ENCODE results near the gene CATSPERD. TPM values are rescaled to one million over a fixed set of nuclear protein-coding genes. Genes with fewer than 3 reads are reported as not detected.

CATSPERD gene
- total RNA-seq, 3 donors from 2014 or later = not detected

DNA sequence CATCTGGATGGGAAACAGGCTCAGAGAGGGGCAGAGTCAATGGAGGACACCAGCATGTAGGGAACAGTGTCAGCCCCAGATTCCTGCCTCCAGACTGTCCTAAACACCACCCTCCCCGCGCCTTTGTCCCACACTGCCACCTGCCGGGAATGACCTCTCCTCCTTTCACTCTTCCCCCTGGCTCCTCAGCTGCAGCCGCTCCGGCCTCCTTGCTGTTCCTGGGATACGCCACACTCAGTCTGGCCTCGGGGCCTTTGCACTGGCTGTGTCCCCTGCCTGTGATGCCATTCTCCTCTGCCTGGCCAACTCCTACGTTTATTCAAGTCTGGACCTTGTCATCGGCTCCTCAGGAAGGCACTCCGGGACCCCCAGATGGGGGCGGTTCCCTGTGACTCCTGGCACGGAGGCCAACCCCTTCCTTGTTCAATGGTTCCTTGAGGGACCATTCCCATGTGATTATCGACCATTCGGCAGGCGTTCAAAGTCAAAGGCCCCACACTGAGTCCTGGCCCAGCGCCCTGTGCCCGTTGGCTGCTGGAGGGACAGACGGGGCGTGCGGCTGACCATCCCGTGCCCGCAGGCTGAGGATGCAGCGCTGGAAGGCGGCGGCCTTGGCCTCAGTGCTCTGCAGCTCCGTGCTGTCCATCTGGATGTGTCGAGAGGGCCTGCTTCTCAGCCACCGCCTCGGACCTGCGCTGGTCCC lies 103.3 kb downstream of the CATSPERD start:
- H3K36me3 Mint-ChIP-seq (ENCODE audit: insufficient read depth) = no peaks in the 10 kb centered on the region
- no peak overlapping the region for H3K4me3 Mint-ChIP-seq
- no peak for DNase-seq
- H3K4me1 Mint-ChIP-seq (ENCODE audit: low read depth) = peaks cover 9% of the 10 kb centered on the region
- ATAC-seq = no peak
- H3K9me3 Mint-ChIP-seq = no peaks in the 10 kb centered on the region
- H3K27me3 Mint-ChIP-seq (ENCODE audit: low read depth) = peaks cover 2% of the 10 kb centered on the region

- H3K36me3 Mint-ChIP-seq (ENCODE audit: insufficient read depth) = no peaks in the 10 kb centered on the region
- ATAC-seq (no peak), DNase-seq (no peak)
- no peaks in the 10 kb centered on the region for H3K9me3 Mint-ChIP-seq
- peaks cover 1% of the 10 kb centered on the region for H3K27me3 Mint-ChIP-seq (ENCODE audit: low read depth)
- H3K4me1 Mint-ChIP-seq (ENCODE audit: low read depth) = peaks cover 9% of the 10 kb centered on the region
- H3K4me3 Mint-ChIP-seq = no peak overlapping the region
These were observed 104.3 kb downstream of the CATSPERD start for GRCh38 chr19:5824751-5825150.

GRCh38 chr19:5825178-5825577 lies 104.7 kb downstream of the CATSPERD start:
- DNase-seq (no peak), ATAC-seq (no peak)
- H3K27me3 Mint-ChIP-seq (ENCODE audit: low read depth) = no peaks in the 10 kb centered on the region
- no peaks in the 10 kb centered on the region for H3K9me3 Mint-ChIP-seq
- no peaks in the 10 kb centered on the region for H3K36me3 Mint-ChIP-seq (ENCODE audit: insufficient read depth)
- H3K4me3 Mint-ChIP-seq = no peak overlapping the region
- peaks cover 9% of the 10 kb centered on the region for H3K4me1 Mint-ChIP-seq (ENCODE audit: low read depth)

DNA sequence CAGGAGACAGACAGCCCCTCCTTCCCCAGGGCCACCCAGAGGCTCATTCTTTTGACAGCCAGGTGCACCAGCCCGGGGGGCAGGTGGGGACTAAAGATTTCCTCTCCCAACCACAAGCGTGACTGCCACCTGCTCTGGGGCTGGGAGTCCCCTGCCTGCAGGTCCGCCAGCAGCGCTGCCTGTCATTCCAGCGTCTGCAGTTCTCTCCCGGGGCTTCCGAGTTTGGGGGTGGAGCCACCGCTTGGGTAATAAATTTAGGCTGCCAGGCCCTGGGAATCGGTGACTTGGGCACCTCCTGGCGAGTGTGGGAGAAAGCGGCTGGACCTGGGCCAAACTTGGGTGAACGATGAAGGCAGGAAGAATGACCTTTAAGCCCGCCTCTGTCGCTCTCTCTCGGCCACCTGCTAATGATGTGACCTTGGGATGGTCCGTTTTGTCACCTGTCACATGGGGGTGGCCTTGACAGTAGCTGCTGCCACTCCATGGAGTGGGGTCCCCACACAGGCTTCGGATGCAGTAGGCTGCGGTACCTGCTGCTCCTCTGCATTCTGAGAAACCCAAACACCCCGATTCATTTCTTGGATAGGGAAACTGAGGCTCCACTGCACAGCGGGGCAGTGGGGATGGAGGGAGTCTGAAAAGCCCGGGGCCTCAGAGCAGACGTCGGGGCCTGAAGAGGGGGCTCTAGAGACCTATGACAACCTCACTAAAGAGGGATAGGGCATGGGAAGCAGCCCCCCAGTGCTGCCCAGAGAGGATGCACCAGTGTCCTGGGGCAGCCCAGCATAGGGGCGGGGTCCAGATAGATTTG lies 106.3 kb downstream of the CATSPERD start:
- no peaks in the 10 kb centered on the region for H3K9me3 Mint-ChIP-seq
- peak overlapping the region; percentile 81 for H3K4me3 Mint-ChIP-seq
- H3K36me3 Mint-ChIP-seq (ENCODE audit: insufficient read depth) = no peaks in the 10 kb centered on the region
- ATAC-seq = no peak
- H3K27me3 Mint-ChIP-seq (ENCODE audit: low read depth) = no peaks in the 10 kb centered on the region
- peaks cover 9% of the 10 kb centered on the region for H3K4me1 Mint-ChIP-seq (ENCODE audit: low read depth)
- DNase-seq = no peak

DNA sequence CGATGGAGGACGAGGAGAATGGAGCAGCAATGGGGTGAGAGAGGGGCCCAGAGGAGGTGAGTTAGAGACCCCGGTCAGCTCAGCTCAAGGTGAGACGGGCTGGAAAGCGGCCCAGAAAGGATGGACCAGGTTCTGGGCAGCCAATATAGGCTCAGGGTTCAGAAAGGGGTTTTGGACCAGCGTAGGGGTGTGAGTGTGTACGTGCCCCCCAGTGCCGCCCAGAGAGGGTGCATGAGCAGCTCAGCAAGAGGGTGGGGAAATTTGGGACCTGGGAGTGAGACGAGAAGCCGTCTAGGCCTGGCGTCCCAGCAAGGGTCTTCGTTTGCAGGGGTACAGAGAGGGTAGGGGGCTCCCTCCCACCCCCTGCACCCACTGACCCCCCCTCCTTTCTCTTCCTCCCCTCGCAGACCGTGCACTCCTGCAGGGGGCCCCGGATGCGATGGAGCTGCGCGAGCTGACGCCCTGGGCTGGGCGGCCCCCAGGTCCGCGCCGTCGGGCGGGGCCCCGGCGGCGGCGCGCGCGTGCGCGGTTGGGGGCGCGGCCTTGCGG lies 107.0 kb downstream of the CATSPERD start:
- H3K36me3 Mint-ChIP-seq (ENCODE audit: insufficient read depth) = no peaks in the 10 kb centered on the region
- H3K4me3 Mint-ChIP-seq = peak overlapping the region; percentile 81
- H3K4me1 Mint-ChIP-seq (ENCODE audit: low read depth) = peaks cover 9% of the 10 kb centered on the region
- H3K9me3 Mint-ChIP-seq = no peaks in the 10 kb centered on the region
- ATAC-seq = no peak
- H3K27me3 Mint-ChIP-seq (ENCODE audit: low read depth) = peaks cover 2% of the 10 kb centered on the region
- DNase-seq = no peak

- H3K4me3 Mint-ChIP-seq = peak overlapping the region; percentile 96
- peaks cover 9% of the 10 kb centered on the region for H3K4me1 Mint-ChIP-seq (ENCODE audit: low read depth)
- DNase-seq (peak; percentile 97), ATAC-seq (peak; percentile 83 to 85)
- no peaks in the 10 kb centered on the region for H3K9me3 Mint-ChIP-seq
- peaks cover 2% of the 10 kb centered on the region for H3K27me3 Mint-ChIP-seq (ENCODE audit: low read depth)
- no peaks in the 10 kb centered on the region for H3K36me3 Mint-ChIP-seq (ENCODE audit: insufficient read depth)
These were observed 107.6 kb downstream of the CATSPERD start for GRCh38 chr19:5827891-5828660.

Other genes with a start within 250 kb of the CATSPERD start
- gene TINCR, start 152.7 kb upstream of the CATSPERD start, total RNA-seq = 1 to 10 TPM in 1 of 3 donors, under 1 TPM in 2; 0.63 to 1.4 (median 0.81) TPM
- 100 to 1,000 TPM; 113 to 117 (median 113) TPM for gene SAFB2, start 97.9 kb upstream of the CATSPERD start, total RNA-seq
- 100 to 1,000 TPM; 169 to 191 (median 186) TPM for gene SAFB, start 97.6 kb upstream of the CATSPERD start, total RNA-seq
- gene MICOS13, start 40.1 kb upstream of the CATSPERD start, total RNA-seq = 100 to 1,000 TPM in 2 of 3 donors, 10 to 100 TPM in 1; 90.0 to 107 (median 103) TPM
- gene HSD11B1L, start 39.6 kb upstream of the CATSPERD start, total RNA-seq = 1 to 10 TPM; 2.6 to 2.7 (median 2.7) TPM
- 1,000 to 10,000 TPM; 1,683 to 1,753 (median 1,705) TPM for gene RPL36, start 30.3 kb upstream of the CATSPERD start, total RNA-seq
- gene LONP1, start 491 bp upstream of the CATSPERD start, total RNA-seq = 100 to 1,000 TPM; 286 to 342 (median 328) TPM
- gene PRR22, start 64.1 kb downstream of the CATSPERD start, total RNA-seq = 10 to 100 TPM; 19.9 to 24.3 (median 20.5) TPM
- 100 to 1,000 TPM; 166 to 215 (median 198) TPM for gene DUS3L, start 70.5 kb downstream of the CATSPERD start, total RNA-seq
- gene NRTN, start 84.4 kb downstream of the CATSPERD start, total RNA-seq = under 1 TPM in 2 of 3 donors, not detected in 1; 0.33 to 0.47 TPM
- gene FUT6, start 119.1 kb downstream of the CATSPERD start, total RNA-seq = not detected
- gene FUT3, start 130.8 kb downstream of the CATSPERD start, total RNA-seq = under 1 TPM in 1 of 3 donors, not detected in 2; 0.10 TPM
- gene FUT5, start 149.9 kb downstream of the CATSPERD start, total RNA-seq = not detected
- gene NDUFA11, start 183.2 kb downstream of the CATSPERD start, total RNA-seq = 100 to 1,000 TPM; 282 to 293 (median 292) TPM
- gene VMAC, start 184.2 kb downstream of the CATSPERD start, total RNA-seq = 1 to 10 TPM; 1.3 to 1.8 (median 1.7) TPM
- gene CAPS, start 193.6 kb downstream of the CATSPERD start, total RNA-seq = 1 to 10 TPM; 1.6 to 3.7 (median 2.7) TPM

All from activated T-cell treated with anti-CD3 and anti-CD28 coated beads, Interleukin-2, amount 50 U/mL, for 4 hours (primary cell).